NCI-H1436 treated with DMSO at 0.1 percent for 48 hours (cell line): ENCODE data around the gene NTRK3.

Experiments
- DNase-seq: peaks from one replicate; lab custom pipeline; 2025; lab: John Stamatoyannopoulos, UW

NTRK3 gene

DNA sequence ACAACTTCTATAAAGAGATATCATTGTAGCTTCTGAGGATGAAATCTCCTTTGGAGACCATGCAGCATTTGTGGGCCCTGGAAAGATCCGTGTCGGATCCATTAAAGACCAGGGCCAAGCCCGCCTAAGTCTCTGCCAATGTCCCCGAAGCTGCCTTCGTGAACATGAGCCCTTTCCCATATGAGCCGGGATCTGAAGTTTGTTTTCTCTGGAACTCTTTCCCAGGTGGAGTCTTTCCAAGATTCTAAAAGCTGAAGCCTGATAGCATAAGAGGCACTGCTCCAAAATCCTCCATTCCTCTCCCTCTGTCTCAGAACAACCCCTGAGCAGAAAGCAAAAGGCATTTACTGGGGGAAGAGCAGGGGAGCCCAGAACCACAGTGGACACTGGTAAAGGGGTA lies 274.6 kb downstream of the NTRK3 start:
- DNase-seq, result no peak

DNA sequence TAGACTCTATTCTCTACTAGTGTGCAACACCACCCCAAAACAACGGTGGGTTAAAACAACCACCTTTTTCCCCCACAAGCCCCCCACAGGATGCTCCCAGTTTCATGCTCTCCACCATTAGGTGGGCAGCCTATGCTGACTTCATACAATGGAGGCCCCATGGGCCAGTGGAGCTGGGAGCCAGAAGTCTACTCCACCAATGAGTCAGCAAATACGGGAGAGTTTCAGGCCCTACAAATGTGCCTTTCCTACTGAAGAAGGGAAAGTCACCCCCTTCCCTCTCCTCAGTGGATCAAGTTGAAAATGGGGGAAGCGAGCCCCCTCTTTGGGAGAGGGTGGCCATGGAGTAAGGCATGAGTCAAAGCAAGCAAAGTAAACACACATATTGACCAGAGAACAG lies 278.6 kb downstream of the NTRK3 start:
- DNase-seq, result no peak

DNA sequence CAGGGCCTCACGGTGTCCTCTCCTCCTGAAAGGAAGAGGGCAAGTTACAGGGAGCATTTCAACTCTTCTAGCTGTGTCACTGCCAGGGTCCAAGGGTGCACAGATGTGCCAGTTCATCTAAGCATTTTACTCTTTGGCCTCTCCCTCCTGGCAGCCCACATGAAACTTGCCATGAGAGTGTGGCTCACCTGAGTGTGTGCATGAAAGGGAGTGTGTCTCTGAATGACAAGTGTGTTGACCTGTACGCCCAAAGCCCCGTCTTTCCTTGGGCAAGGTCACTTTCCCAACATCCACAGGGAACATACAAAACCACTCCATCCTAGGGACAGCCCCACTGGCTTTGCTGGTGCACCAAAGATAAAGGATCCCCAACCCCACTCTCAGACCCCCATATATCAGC lies 280.0 kb downstream of the NTRK3 start:
- no peak for DNase-seq

DNA sequence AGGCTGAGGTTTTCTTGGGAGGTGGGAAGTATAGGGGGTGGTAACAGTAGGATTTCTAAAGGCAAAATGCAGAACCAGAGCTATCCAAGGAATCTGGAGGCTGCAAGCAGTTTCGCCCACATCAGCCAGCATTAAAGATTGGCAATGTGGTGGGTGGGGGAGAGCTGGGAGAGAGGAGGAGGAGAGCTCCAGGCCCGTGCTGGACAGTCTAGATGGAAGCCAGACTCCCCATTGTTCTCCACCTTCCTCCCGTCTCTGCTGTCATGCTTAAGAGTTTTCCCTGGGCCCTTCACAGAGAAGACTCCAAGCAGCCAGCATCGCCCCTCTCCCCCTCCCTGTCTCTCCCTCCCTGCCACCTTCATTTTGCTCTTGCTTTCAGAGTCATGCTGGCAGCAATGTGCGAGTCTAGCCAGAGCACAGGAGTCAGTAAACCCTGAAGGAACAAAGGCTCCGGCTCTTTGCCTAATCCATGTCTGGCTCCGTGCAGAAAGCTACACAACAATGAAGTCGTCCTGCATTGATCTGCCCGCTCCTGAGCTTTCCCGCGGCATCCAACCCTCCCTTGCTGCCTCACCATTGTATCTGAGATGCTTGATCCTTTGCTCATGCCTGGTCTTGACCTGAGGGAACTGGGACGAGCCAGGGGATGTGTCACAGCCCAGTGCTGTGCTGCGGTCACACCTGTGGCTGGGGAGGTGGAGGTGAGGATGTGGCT lies 282.9 kb downstream of the NTRK3 start:
- DNase-seq, result no peak

DNA sequence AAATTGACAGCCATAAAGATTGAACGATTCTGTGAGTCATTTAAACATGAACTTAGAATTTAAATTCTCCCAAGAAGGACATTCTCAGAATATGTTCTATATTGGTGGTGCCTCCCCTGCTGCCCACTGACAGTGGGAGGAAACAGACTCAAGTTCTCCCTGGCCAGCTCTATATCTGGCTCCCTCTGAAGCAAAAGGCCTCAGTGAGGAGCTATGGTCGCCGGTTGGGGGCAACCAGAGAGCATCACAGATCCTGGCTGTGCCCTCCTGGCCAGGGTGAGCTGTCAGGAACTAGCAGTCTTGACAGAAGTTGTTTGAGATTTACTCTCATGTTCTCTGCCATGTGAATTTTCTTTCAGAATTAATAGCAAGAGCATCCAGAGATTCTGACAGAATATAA lies 285.5 kb downstream of the NTRK3 start:
- DNase-seq, result no peak

DNA sequence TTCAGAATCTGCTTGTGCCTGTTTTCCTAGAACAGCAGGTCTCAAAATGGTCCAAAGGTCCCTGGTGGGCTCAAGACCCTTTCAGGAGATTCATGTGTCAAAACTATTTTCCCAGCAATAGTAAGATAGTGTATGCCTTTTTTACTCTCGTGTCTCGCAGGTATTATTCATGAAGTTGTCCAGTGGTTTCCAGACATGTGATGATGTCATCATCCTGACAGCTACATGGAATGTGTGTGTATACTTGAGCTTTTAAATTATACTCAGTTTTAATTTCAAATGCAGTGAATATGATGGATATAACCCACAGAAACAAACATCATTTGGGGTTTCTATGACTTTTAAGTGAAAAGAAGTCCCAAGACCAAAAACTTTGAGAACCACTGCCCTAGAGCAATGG lies 288.6 kb downstream of the NTRK3 start:
- DNase-seq, result no peak

DNA sequence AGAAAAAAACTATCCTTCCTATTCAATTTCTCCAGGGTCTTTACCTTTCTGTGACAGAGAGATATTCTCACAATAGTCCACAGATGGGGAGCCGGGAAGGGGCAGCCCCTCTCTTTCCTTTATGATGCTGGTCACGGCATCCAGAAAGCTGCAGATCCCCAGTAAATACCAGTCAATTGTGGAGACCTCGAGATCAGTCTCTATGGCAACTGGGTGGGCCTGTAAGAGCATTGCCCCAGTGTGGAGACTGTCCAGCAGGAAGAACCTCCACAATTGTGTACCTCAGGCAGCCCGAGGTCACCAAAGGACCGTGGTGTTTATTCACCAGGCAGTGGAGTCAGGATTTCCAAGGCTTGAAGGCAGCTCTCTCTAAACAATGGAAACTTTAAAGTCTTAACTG lies 291.2 kb downstream of the NTRK3 start:
- no peak for DNase-seq

DNA sequence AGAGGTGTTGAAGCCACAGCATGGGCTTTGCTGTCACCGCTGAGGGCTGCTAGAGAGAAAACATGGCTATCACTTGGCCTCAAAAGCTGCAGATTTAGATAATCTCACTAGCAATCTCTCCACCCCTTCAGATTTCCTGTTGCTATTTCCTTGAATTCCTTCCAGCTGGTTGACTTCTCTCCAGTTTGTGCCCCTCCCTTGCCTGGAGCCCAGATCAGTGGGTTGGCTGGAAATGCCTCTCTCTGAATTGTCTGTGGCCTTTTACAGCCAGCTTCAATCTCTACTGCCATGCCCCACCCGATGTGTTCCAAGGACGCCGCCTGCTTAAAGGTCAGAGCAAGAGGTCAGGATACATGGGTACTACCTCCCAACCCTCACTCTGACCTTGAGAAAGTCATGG lies 294.1 kb downstream of the NTRK3 start:
- no peak for DNase-seq

DNA sequence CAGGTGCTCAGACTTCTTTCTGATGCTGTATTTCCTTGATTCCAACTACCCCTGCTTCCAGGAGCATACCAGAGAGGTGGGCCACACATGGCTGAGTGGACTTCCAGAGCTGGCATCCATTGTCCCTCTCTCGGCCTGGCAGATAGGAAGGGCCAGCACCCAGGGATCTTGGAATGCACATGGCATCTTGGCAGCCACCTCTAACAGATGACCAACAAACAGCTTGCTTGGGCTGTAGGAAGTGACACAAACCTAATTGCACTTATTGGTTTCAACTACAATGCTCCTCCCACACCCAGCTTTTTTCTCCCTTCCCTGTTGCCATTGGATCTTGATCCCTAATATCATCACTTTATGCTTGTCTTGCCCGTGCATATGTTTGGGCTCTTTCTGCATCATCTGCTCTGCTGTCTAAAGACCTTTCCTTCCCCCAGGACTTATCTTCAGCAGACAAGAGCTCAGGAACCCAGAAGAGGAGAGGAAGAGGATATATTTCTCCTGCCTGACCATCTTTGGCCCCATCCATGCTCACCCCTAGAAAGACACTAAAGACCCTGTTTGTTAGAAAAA lies 294.6 kb downstream of the NTRK3 start:
- no peak for DNase-seq

DNA sequence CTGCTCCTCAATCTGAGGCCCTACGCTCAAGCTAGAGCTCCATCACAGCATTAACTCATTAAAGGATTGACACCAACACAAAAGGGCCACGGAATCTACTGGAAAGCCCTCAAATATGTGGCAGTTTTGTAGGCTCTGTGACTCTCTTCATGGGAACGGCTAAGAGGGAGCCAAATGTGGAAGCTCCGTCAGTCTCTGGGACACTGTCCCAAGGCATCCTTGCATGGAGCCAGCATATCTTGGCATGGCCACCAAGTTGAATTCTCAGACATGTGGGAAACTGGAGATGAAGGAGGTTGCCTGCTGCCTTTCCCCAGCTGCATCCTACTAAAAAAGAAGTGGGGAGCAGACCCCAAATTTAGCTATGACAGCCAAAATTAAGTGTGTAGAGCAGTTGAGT lies 296.9 kb downstream of the NTRK3 start:
- DNase-seq, result no peak

DNA sequence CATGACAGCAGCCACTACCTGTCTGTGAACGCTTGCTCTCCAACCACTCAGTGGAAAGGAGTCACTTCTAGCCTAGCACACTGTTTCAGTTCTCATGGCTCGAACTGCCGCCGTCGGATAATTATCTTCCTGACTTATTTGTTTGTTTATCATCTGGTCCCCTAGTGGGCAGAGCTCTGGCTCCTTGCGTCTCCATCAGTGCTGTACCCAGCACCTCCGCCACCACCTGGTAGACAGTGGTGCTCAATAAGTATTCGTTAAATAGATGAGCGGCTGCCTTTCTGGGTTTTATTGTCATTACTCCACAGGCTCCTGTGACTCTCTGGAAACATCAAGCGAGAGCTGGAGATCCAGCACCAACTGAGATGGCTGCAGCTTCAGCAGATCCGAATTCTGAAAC lies 297.5 kb downstream of the NTRK3 start:
- DNase-seq, result no peak

DNA sequence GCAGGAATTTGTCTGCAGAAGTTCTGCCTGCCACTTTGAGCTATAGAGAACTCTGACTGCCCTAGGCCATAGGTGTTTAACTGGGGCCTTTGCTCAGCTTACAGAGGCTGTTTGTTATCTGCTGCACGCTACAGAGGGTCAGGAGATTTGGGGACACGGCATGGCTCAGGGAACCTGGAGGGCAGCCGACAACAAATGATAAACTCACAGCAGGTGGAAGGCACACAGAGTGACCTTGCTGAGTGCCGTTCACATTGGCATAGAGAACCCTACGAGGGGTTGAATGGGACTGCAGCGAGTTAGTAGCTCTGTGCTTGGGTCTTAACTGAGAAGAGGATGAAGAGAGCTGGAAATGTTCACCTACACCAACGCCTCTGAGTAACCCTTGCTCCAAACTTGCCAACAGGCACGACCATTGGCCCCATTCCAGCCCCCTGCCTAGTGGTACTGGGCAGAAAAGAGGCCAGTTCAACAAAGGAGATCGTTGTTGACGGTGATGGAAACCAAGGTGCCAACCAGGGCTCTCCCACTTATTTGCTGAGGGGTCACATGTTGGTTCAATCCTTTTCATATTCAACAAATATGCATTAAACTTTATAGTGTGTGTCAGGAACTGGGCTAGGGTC lies 301.1 kb downstream of the NTRK3 start:
- DNase-seq, result no peak

DNA sequence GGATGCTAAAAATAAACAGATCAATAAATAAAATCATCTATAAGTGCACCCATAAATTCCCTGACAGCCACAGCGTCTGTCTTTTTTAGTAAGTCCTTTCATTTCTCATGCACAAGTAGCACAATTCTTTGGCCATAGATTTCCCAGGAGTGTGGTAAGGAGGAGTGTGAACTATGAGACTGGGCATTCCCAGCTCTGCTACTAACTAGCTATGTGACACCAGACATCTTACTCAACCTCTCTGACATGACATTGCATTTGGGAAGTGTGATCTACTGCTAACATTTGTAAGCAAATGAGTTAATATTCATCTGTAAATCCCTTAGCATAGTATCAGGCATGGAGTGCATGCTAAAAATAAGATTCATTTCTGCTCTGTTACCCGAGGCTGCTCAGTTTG lies 301.7 kb downstream of the NTRK3 start:
- DNase-seq, result no peak

DNA sequence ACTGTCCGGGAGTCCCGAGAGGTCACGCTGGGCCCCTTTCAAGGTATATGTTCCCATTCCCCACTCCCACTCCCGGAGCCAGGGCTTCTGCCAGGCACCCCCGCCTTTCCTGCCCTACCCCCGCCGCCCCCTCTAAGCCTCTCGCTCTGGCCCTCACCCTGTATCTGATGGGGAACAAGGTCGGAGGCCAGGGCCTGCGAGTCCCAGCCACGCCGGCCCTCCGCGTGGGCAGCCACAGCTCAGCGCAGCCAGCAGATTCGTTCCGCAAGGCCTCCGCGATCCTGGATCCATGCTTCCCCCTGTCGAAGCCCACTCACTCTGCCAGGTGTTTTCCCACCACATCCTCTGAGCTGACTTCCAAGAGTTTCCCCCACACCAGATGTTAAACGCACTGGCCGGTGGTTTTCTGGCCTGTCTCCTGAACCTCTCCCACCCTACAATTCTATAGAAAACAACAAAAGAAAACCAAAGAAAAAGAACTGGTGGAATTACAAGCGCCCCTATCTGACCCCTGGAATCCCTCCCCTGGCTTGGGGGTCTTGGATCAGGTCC lies 303.7 kb downstream of the NTRK3 start:
- no peak for DNase-seq

DNA sequence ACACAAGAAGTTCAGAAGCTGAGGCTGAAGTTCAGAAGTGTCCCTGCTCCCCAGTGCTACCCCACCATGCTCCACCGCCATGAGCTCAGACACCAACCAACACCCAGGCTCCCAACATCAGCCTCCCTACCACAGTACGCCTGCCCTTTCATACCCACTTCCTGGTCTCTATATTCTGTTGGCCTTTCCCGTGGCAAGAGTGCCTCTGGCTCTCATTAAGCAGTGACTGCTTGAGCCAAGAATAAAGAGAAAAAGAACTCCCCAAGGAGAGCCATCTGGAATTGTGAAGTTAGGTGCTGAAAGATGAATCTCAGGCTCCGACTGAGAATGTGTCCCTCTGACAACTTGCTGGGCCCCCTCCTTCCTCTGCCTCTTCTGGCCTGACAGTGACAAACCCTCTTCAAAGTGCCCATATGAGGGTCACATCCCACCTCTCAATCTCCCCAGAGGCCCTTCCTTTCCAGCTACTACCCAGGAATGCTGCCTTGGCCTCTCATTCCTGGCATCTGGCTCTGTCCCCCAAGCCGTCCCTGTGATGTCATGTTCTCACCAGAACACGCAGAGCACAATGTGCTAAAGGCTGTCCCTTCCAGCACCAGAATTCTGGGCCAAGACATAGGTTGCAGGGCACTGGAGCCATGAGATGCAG lies 306.8 kb downstream of the NTRK3 start:
- DNase-seq, result no peak

DNA sequence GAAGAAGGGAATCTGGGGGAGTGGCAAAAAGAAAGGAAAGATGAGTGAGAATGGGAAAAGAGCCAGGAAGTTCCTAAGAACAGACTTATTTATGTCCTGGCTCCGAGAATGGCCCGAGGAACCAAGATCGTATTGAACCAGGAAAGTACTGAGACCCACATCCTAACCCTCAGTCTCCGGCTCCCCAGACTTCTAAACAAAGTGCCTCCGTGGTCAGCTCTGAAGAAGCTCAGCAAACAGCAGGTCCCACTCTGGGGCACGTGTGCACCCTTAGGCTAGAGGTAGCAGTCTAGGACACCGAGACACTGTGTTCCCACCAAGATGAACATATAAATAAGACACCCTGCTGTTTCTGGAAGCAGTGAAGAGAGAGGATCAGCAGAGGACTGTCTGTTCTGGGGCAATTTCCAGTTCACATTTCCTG lies 307.4 kb downstream of the NTRK3 start:
- no peak for DNase-seq

DNA sequence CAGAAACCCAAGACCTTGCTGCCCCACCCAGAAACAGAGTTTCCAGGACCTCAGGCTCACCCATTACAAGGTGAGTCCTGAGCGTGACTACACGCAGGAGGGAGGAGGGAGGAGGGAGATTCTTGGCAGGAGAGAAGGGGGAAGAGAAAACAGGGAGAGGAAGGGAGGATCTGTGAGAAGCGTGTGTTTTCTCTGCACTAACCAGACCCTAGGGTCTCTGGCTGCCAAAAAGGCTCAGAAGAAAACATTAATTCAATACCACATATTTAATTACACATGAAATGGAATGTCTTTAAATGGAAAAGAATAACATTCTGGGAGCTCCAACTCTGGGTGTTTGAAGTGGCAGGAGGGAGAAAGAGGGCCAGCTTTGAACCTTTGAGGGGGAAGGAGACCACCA lies 309.0 kb downstream of the NTRK3 start:
- DNase-seq, result no peak

DNA sequence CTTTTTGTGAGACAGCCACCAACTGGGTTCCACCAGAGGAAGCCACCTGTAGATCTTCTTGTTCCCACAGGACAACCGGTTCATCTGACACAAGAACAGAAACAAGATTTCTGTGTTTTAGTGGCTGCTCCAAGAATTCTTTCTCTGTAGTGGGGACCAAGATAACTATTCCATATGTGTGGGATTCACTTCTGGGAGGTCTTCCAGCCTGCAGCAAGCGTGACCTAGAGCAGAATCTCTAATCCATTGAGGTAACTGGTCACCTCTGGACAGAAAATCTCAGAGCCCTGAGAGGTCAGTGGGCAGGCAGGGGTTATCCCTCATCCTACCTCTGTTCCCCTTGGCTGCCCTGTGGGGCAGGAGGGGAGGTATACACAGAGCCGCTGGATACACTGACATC lies 311.3 kb downstream of the NTRK3 start:
- no peak for DNase-seq

DNA sequence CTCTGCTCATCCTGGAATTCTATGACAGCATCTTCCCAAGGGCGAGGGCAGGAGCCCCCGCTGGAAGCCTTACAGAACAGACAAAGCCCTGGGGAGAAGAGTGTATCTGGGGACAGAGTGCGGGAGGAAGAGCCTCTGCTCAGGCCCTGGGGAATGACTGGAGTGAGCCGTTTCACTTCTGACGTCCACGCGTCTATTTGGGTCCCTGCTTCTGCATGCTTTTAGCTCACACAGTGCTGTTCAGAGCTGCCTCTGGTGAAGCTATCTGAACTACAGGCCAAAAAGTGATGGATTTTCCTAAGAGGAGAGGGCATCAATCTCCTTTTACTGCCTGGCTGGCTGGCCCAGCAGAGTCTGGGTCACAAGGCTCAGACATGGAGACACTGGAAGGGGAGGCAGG lies 311.8 kb downstream of the NTRK3 start:
- no peak for DNase-seq

DNA sequence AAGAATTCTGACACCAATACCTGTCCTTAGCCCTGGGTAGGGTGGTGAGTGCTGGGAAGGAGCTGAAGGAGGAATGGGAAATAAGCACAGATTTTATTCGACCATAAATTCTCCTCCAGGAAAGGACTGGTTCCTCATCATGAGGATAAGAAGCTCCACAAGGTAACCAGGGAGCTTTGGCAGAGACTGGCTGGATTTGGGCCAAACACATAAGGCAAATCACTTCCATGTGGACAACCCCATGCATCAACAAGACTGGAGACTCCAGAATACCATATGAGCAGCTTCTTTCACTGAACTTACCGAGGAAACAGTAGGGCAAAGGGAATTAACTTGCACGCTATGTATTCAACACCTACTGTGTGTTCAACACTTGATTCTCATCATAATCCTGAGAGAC lies 312.5 kb downstream of the NTRK3 start:
- no peak for DNase-seq

DNA sequence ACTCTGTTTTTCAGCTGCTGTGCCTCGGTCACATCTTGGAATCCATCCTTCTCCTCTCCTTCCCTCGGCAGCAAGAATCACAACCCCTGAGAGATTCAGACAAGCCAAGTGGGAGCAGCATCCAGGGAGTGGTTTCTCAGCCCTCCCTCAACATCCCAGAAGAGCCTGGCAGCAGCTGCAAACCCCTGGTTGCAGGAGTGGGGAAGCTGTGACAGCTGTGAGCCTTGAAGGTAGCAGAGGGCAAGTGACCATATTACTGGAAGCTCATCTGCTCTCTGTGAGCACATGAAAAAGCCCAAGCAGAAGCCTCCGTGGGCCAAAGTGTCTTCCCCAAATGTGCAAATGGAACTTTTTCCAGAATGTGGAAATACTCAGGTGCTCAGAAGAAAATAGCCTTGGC lies 312.9 kb downstream of the NTRK3 start:
- DNase-seq, result no peak

DNA sequence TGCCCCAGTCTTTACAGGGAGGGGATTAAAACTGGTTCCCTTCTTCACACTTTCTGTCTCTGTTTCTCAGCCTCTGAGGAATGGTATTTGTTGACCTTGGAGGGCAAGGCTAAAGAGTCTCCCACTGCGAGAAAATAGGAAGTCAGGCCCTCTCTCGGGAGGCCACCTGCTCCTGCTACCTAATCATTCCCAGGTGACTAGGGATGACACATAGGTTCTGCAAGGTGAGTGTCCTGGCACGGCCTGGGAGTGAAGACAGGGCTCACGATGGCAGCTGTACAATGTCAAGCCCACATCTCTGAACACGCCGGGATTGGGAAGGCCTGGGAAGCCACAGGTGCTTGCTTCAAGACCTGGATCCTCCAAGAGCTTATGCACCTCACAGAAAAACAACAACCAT lies 314.2 kb downstream of the NTRK3 start:
- DNase-seq, result no peak

DNA sequence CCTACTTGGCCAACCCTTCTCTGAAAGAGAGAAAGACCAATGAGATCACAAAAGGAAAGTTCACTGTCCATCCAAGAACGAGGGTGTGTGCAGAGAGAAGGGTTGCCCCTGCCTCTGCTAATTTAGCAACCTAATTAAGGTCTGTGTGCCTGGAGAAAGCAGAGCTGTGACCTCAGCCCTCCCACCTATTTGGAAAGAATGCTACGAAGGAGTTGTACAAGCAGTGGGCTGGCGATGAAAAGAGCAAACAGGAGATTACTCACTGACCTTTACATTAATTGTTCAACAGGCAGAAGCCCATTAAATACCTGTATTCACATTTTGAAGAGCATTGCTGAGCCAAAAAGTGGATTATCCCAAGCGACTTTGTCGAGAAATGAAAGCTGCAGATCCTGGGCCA lies 314.9 kb downstream of the NTRK3 start:
- no peak for DNase-seq
